ENCODE measurements around the gene SEPTIN1.
A peak's percentile ranks its signal among the peaks of the same experiment; 100 is the strongest.
"Not testable (repeated sequence)": the region's sequence is repeated elsewhere in the genome, so short reads cannot be mapped to it uniquely, and the experiment has no call there.

SEPTIN1 gene

DNA sequence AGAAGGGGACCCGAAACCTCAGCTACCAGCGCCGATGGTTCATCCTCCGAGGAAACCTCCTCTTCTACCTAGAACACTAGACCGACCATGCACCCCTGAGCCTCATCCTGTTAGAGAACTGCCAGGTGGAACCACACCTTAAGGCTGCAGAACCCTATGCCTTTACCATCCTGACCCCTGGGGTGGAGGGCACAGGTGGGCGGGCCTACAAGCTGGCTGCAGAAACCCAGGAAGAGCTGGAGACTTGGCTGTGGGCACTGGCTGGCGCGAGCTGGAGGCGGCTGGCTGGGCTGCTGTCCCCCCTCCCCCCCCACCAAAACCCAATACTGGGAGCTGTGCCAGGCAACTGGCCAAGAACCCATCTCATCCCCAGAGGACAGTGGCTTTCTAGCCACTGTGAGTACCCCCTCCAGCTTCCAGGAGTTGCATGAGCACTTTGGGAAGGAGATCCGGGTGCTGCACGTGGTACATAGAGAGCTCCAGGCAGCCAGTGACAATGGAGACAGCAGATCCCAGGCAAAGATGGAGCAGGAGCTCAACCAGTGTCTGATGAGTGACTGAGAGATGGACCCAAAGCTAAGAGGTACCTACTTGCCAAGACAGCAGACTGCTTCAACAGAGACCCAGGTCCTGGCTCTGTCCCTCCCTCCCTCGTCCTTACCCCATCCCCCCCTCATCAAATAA is 25.8 kb downstream of the SEPTIN1 start:
- no peak for FAIRE-seq

DNA sequence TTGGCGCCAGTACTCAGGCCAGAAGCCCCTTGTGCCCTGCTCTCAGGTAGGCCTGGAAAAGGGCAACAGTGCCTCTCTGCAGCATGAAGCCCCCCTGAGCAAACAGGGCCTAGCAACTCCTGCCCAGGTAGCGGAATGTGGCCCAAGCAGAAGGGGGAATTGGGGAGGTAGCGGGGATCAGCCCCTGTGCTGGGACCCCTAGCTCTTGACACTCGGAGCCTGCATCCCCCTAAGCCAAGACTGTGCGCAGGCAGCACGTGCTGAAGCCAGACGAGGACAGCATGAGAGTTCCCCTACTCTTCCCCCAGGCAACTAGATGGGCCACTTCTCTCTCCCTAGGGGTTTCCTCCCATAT is 26.4 kb downstream of the SEPTIN1 start:
- no peak for FAIRE-seq

DNA sequence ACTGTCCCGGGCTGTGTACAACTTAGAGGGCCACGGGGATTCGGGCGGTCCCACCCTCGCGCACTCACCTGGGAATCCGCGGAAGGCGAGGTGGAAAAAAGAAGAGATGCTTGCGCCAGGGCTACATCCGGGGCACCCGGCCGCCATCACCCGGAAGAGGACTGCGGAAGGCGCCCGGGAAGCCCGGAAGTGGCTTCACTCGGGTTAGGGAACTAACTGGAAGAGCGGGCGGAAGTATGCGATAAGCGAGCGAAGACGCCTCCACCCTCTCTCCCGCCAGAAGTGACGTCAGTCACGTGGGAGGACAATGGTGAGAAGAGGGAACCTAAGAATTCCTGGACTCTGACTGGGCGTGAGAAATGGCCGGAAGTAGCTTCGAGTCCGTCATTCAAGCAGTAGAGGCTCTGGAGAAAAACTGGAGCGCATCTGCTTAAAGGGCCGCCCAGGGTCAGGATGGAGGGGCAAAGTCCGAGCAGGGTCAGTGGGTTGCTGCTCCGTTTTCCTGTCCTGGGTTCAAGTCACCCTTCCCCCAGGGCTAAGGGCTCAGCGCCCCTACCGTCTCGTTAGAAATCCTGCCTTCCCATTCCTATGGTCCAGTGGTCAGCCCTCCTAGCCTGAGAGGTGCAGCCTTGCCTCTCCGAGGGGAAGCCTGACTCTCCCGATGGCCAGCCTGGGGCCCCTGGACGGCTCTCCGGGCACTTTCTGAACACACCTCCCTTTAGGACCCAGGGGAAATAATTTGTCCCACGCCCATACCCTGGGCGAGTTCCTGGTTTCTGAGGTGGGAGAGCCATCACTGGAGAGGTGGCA is 27.0 kb downstream of the SEPTIN1 start, which contains the start of gene CD2BP2:
Gene CD2BP2, minus strand, starts transcription at position 165 of the 810 bp plus-strand sequence. CDS start 627 bp downstream, outside the sequence.
- peak; percentile 98 for FAIRE-seq

DNA sequence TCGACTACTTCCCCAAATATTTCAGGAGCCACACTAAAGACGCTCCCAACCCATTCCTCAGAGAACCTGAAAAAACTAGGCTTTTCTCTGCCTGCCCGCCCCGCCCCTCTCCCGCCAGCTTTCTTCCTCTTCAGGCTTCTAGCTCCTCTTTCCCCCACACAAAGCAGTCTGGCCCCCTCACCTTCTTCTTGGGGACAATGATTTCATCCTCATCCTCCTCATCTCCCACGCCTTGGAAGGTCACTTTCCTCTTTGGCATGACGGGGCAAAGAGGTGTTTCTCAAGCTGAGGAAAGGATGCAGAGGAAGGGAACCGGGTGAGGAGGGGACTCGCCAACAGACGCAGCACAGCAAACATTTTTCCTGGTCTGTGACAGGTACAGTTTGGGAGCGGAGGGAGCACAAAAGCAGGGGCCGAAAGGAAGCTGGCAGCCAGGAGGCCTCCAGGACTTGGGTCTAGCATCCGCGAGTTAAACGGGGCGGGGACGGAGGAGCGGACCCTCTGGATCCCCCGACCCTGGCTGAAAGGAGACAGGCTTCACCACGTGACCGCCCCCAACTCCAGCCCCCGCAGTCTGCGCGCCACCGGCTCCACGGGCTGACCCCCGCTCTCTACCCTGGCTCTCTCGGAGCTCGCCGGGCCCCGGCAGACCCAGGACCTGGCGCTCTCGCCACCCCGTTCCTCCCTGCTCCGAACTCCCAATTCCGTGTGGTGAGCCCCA is 27.8 kb downstream of the SEPTIN1 start:
- no peak for FAIRE-seq

DNA sequence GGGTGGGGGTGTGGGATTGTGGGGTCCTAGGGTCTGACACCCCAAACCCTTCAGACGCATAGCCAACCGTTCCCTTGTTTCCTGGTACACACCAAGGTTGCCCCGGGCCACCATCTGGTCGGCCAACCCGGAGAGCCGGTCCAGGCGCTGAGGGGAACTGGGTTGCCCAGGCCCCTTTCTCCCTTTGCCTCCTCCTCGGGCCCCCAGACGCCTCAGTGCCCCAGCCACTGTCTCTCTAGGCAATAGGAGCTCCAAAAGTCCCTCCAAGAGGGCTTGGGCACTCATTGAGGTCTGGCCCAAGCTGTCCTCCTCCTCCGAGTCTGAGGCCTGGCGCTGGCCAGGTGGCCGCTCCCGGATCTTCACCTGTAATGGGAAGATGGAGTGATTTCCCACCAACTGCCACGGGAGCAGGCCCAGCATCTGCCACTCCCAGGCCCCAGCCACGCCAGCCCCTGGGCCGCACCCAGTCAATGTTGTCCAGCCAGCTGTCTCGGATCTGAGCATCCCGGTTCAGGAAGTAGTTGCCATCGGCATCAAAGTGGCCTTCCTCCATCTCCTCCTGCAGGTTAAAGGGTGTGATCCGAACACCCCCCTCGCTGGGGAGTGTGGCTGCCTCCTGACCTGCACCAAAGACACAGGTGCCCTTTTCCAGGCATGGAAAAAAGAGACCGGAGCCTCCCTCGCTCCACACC is 28.8 kb downstream of the SEPTIN1 start:
- no peak for FAIRE-seq

DNA sequence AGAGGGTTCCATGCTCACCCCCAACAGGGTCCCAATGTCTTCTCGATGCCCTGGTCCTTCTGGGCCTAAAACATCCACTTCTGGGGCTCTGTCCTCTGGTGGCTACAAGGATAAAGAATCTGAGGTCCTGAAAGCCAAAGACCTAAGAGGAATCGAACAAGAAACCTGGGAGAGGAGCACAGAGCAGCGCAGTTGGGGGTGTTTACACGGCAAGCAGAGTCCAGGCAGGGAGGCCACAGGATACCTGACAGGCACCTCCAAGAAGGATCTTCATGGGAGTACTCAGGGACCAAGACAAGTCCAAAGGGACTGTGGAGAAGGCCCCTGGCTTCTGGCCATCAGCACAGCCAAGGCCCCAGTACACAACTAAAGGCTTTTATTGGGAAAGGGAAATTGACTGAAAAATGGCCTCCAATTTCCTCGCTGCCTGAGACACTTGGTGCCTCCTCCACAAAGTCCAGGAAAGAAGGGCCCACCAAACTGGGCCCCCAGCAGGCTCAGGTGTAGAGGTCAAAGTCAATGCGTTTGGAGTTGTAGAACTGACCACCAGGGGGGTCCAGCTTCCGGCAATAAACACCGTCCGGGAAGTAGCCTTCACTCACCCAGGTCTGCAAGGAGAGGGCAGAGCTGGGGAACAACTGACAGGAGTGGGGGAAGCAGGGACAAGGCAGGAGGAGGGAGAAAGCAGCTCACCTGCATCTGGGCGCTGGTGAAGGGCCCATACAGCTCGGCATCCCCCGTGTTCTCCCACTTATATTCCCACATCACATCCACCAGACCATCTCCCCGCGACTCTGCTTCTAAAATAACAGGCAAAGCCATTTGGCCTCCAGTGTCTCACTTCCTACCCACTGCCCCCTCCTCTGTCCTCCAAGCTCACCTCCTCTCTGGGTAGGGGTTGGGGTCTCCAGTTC is 29.6 kb downstream of the SEPTIN1 start:
- no peak for FAIRE-seq

DNA sequence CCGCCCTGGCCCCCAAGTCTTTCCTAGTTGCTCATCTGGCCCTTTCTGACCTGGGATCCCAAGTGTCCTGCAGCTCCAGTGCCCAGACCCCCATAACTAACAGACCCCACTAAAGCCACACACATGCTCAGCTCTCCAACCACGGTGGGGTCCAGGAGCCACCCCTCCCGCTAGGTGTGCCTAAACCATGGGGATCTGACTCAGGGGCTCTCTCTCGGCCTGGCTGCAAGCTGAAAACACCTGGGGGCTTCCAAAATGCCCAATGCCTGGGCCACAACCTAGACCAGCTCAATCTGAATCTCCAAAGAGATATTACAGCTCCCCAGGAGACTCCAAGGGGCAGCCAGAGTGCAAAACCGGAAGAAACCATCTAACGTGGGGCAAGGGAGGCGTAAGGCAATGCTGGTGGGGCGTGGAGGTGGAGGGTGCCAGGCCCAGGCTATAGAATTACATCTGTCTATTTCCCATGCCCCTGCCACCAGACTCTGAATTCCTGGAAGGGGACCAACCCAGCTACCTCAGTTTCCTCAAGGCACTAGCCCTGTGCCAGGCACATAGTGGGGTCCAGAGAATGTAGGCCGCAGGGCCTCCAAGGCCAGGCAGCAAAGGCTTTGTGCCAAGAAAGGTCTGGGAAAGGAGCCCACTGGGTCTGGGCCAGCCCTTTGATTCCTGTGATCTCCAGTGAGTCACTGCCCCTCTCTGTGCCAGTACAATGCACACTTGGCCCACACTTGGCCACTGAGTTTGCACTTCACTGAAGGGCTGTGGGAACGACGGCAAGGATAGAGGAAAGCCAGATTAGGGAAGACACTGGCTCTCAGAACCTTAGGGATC is 30.6 kb downstream of the SEPTIN1 start:
- FAIRE-seq = no peak

DNA sequence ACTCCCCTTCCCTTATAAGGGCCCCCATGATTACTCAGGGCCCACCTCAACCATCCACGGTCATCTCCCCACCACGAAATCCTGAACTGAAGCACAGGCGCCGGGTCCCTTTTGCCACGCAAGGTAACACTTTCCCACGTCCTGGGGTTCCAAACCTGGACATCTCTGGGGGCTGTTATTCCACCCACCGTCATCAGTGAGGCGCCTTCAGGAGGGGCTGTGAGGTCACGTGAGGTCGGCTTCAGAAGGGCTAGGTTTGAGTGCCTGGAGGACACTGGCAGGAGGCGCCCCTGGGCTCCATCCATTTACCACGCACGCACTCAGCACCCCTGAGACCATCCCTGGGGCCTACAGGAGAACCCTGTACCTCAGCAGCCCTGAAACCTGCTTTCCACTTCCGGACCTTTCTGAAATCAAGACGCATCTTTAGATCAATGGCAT is 31.3 kb downstream of the SEPTIN1 start:
- no peak for FAIRE-seq

DNA sequence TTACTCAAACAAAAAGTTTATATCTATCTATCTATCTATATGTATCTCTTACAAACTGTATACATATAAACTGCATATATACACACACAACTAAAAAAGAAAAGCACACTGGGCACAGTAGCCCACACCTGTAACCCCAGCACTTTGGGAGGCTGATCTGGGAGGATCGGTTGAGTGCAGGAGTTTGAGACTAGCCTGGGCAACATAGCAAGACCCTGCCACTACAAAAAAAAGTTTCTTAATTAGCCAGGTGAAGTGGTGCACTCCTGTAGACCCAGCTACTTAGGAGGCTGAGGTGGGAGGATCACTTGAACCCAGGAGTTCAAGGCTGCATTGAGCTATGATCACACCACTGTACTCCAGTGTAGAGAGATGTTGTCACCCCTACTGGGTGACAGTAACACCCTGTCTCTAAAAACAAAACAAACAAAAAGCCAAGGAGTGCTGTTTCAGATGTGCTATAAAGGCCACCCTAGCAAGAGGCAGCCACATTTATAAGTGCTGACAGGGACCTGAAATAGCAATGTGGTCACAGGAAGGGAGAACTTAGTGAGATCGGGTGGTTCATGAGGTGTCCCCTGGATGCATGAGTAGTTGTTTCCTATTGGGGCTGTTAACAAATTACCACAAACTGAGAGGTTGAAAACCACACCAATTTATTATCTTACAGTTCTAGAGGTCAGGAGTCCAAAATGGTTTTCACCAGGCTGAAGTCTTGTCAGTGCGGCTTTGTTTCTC is 32.1 kb downstream of the SEPTIN1 start:
- no peak for FAIRE-seq

DNA sequence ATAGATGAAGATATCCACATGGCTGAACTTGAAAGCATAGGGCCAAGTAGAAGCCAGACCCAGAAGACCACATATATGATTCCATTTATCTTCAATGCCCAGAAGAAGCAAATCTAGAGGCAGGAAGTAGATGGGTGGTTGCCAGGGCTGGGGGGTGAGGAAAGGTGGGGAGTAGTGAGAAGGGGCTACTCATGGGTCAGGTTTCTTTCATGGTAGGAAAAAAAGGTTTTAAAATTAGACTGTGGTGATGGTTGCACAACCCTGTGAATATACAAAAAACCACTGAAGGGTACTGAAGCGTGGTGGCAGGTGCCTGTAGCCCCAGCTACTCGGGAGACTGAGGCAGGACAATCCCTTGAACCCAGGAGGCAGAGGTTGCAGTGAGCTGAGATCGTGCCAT is 32.7 kb downstream of the SEPTIN1 start:
- FAIRE-seq = no peak

DNA sequence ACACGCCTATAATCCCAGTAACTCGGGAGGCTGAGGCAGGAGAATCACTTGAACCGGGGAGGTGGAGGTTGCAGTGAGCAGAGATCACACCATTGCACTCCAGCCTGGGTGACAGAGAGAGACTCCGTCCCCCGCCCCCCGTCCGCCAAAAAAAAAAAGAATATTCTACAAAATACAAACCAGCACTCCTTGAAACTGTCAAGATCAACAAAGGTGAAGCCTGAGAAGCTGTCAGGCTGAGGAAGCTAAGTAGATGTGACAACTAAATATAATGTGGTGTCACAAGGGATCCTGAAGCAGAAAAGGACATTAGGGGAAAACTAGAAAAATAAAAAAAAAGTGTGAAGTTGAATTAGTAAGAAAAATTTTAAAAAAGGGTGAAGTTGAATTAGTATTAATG is 33.4 kb downstream of the SEPTIN1 start:
- no peak for FAIRE-seq

DNA sequence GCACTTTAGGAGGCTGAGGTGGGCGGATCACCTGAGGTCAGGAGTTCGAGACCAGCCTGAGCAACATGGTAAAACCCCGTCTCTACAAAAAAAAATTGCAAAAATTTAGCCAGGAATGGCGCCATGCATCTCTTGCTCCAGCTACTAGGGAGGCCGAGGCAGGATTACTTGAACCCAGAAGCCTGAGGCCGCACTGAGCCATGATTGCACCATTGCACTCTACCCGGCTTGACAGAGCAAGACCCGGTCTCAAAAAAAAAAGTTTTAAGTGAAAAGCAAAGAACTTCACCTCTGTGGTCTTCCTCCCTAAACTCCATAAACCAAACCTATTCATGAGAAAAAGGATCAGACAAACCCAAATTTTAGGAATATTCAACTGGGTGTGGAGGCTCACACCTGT is 34.2 kb downstream of the SEPTIN1 start:
- no peak for FAIRE-seq

DNA sequence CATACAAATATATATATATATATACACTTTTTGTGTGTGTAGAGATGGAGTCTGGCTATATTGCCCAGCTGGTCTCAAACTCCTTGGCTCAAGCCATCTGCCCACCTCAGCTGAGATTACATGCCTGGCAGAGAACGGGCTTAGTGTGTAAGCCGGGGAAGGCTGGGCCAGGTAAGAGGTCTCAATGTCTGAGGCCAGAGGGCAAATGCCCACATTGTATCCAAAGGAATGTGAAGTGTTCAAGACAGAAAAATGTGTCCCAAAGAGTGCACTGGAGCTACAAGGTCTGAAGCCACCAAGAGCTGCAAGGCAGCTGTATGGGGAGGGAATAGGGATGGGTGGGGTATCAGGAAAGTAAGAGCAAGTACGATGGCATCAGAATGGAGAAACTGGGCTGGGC is 36.1 kb downstream of the SEPTIN1 start:
- no peak for FAIRE-seq

DNA sequence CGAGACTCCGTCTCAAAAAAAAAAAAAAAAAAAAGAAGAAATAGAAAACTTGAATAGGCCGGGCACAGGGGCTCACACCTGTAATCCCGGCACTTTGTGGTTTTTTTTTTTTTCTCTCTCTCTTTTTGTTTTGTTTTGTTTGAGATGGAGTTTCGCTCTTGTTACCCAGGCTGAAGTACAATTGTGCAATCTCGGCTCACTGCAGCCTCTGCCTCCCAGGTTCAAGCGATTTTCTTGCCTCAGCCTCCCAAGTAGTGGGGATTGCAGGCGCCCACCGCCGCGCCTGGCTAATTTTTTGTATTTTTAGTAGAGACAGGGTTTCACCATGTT is 38.9 kb downstream of the SEPTIN1 start:
- FAIRE-seq = not testable (repeated sequence)

DNA sequence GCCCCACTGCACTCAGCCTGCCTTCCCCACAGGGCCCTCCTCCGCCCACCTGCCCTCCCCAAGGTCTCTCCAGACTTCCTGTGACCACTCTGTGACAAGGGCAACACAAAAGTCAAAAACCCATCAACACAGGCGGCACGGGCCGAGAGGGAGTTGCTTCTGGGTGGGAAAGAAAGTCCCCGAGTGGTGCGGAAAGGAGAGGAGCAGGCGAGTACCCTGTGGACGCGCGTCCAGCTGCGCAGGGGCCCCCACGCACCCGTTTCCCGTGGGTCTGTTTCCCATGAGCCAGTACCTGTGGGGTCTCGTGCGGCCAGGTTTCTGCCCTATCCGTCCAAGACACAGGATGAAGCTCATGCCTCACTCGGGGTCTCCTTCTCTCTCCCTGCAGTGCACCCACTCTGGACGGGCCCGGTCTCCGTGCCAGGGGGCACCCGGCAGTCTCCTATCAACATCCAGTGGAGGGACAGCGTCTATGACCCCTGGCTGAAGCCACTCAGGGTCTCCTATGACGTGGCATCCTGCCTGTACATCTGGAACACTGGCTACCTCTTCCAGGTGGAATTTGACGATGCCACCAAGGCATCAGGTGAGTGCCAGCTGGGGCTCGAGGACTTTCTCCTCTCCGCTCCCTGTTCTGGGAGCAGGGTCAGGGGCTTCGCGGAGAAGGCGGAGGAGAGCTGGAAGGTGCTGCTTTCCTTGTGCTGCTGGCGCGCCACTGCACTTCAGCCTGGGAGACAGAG is 39.4 kb downstream of the SEPTIN1 start:
- FAIRE-seq = no peak

DNA sequence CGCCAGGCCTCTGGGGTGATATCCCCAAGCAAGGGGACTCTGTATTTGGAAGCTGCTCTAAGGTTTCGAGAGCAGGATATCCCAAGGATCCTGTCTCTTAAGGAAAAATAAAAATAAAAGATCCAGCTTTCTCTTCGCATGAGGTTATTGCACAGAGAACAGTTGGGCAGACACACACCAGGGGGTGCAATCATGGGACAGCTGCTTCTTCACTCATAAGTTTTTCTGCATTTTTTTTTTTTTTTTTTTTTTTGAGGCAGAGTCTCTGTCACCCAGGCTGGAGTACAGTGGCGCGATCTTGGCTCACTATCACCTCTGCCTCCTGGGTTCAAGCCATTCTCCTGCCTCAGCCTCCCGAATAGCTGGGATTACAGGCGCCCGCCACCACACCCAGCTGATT is 40.4 kb downstream of the SEPTIN1 start:
- FAIRE-seq = not testable (repeated sequence)

DNA sequence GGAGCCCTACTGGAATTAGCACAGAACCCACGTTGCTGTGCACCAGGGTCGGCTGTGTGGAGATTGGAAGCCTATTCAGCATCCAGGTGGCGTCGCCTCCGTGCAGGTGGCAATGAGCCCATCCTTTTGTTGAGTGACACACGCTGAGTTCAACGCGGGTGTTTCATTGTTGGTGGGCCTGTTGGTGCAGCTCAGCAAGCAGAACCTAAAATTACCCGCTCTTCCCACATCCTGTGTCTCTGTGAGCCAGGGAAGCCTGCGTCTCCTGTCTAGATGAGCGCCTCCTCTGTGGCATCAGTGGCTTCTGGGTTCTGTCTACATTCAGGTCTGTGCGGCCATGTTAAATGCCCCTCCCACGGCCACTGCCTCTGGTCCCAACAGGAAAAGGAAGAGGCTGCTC is 41.7 kb downstream of the SEPTIN1 start:
- no peak for FAIRE-seq

DNA sequence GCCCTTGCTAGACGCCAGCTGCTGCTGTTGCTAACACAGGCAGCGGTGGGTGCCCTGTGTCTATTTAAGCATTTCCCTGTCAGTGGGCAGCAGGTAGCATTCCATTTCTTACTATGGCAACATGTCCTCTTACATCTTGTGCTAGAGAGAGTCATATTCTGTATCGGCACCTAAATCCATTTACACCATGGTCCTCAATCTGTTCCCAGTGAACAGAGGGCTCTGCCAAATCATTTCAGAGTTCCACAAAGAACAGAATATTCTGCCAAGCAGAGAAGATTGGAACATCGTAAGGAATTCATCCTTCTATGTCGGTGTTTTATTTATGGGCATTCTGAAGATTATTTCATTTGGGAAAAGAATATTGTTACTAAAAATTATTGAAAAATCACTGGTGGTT is 43.6 kb downstream of the SEPTIN1 start:
- not testable (repeated sequence) for FAIRE-seq

DNA sequence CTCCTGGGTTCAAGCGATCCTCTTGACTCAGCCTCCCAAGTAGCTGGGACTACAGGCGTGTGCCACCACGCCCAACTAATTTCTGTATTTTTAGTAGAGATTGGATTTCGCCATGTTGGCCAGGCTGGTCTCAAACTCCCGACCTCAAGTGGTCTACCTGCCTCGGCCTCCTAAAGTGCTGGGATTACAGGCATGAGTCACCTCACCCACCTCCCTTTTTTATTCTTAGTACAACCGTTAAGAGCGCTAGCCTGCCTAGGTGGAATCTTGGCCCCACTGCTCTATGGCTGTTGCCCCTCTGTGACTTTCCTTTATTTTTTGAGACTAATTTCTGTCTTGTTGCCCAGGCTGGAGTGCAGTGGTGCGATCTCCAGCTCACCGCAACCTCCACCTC is 44.4 kb downstream of the SEPTIN1 start:
- not testable (repeated sequence) for FAIRE-seq

Measured in endometrium (tissue), 2 donors.